Transverse colon (tissue), 4 donors: Measurements from ENCODE around the gene ORC2.

ENCODE experiments used
- POLR2AphosphoS5 ChIP-seq, 3 donors: sonication (generic); formaldehyde crosslinking; IDR thresholded peaks; one replicate each; pipeline ENCODE4 v1.6.1; 2016; ENCODE audit warnings: antibody characterized with exemption in 3 of 3
- TF ChIP-seq, protein P1 (sequence below), 5 experiments: fragments of 200-600 bp in 3 of 5; fragments of 450-650 bp in 2 of 5; sonication (generic) in 3 of 5; IDR thresholded peaks; 1 replicate in 2 of 5; 2 replicates in 3 of 5; pipeline ENCODE4 v1.5.1; 2016 to 2017; ENCODE audit warnings: antibody characterized with exemption in 5 of 5, inconsistent platforms in 3 of 5, mild to moderate bottlenecking in 2 of 5, moderate library complexity in 1 of 5

DNA sequence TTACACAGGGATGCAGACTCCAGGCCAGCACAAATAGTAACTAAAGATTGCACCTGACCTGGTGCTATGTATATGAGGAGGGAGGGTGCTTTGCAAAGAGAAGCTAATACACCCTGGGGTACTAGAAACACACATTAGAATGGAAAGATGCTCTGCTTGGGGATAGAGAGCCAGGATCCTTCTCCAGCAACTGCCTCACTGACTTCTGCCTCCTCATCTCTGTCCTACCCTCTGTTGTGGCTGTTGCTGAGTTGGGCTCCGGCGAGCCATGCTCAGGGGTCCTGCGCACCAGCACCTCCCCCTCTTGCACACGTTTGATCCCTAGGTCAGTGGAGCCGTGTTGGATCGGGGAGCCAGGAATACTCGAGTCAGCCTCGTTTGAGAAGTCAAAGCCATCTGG lies 23.7 kb upstream of the ORC2 start:
- TF ChIP-seq, protein P1, sequence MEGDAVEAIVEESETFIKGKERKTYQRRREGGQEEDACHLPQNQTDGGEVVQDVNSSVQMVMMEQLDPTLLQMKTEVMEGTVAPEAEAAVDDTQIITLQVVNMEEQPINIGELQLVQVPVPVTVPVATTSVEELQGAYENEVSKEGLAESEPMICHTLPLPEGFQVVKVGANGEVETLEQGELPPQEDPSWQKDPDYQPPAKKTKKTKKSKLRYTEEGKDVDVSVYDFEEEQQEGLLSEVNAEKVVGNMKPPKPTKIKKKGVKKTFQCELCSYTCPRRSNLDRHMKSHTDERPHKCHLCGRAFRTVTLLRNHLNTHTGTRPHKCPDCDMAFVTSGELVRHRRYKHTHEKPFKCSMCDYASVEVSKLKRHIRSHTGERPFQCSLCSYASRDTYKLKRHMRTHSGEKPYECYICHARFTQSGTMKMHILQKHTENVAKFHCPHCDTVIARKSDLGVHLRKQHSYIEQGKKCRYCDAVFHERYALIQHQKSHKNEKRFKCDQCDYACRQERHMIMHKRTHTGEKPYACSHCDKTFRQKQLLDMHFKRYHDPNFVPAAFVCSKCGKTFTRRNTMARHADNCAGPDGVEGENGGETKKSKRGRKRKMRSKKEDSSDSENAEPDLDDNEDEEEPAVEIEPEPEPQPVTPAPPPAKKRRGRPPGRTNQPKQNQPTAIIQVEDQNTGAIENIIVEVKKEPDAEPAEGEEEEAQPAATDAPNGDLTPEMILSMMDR (IDR thresholded peaks at IDR 0.05): no peak
- TF ChIP-seq POLR2AphosphoS5 (IDR thresholded peaks at IDR 0.05): no peak
